GM23248 (cell line): ENCODE measurements around the gene DOCK10. TPM values are rescaled to one million over a fixed set of nuclear protein-coding genes. Genes with fewer than 3 reads are reported as not detected.
A peak's percentile ranks its signal among the peaks of the same experiment; 100 is the strongest.

Experiments
- DNase-seq: peaks from one replicate; pipeline ENCODE4 v3.0.0-alpha.2; 2015
- H2AFZ ChIP-seq: fragments of 200-600 bp; sonication (generic); 2 replicates; pipeline ENCODE4 v1.6.1; 2016; ENCODE audit warnings: antibody characterized with exemption
- H3F3A ChIP-seq: fragments of 200-600 bp; sonication (generic); 2 replicates; pipeline ENCODE4 v1.6.1; 2016; ENCODE audit warnings: mild to moderate bottlenecking, antibody characterized with exemption, mixed run types; ENCODE audit not compliant: insufficient read depth
- H3K27ac ChIP-seq: fragments of 200-600 bp; sonication (generic); 2 replicates; pipeline ENCODE4 v1.5.1; 2016; ENCODE audit warnings: mild to moderate bottlenecking
- H3K27me3 ChIP-seq: fragments of 200-600 bp; sonication (generic); replicated peaks from 2 replicates; pipeline ENCODE4 v1.6.1; 2016; ENCODE audit warnings: mild to moderate bottlenecking; ENCODE audit not compliant: insufficient read depth
- H3K36me3 ChIP-seq: fragments of 200-600 bp; sonication (generic); 2 replicates; pipeline ENCODE4 v1.6.1; 2016; ENCODE audit warnings: low read depth, mild to moderate bottlenecking
- H3K4me1 ChIP-seq: fragments of 200-600 bp; sonication (generic); 2 replicates; pipeline ENCODE4 v1.6.1; 2016; ENCODE audit warnings: mild to moderate bottlenecking; ENCODE audit not compliant: insufficient read depth
- H3K4me2 ChIP-seq: fragments of 200-600 bp; sonication (generic); one replicate; pipeline ENCODE4 v1.6.1; 2016; ENCODE audit warnings: mild to moderate bottlenecking; ENCODE audit not compliant: unreplicated experiment
- H3K4me3 ChIP-seq: fragments of 200-600 bp; sonication (generic); 2 replicates; pipeline ENCODE4 v1.5.1; 2016; ENCODE audit warnings: mild to moderate bottlenecking
- H3K79me2 ChIP-seq: fragments of 200-600 bp; sonication (generic); 2 replicates; pipeline ENCODE4 v1.6.1; 2016; ENCODE audit warnings: mild to moderate bottlenecking; ENCODE audit not compliant: insufficient read depth
- H3K9ac ChIP-seq: fragments of 200-600 bp; sonication (generic); 2 replicates; pipeline ENCODE4 v1.6.1; 2016; ENCODE audit warnings: mild to moderate bottlenecking
- H3K9me2 ChIP-seq: fragments of 200-600 bp; sonication (generic); 2 replicates; pipeline ENCODE4 v1.6.1; 2016; ENCODE audit warnings: mixed run types, mild to moderate bottlenecking, moderate library complexity; ENCODE audit not compliant: insufficient read depth
- H3K9me3 ChIP-seq: fragments of 200-600 bp; sonication (generic); one replicate; pipeline ENCODE4 v1.6.1; 2017; ENCODE audit warnings: low read depth
- H4K20me1 ChIP-seq: fragments of 200-600 bp; sonication (generic); 2 replicates; pipeline ENCODE4 v1.6.0; 2016; ENCODE audit not compliant: insufficient read depth
- EZH2 ChIP-seq: fragments of 200-600 bp; sonication (generic); IDR thresholded peaks from 2 replicates; pipeline ENCODE4 v1.6.1; 2018; ENCODE audit warnings: antibody characterized with exemption, mild to moderate bottlenecking; ENCODE audit not compliant: insufficient read depth, poor library complexity, severe bottlenecking
- EZH2phosphoT487 ChIP-seq: fragments of 200-600 bp; sonication (generic); IDR thresholded peaks from 2 replicates; pipeline ENCODE4 v1.6.1; 2018; ENCODE audit warnings: antibody characterized with exemption, moderate library complexity, mild to moderate bottlenecking, low read depth; ENCODE audit not compliant: insufficient read depth
- WGBS, 2 experiments: methylation state at CpG; one replicate each; pipeline ENCODE4 v1.1.6; 2015 to 2017; ENCODE audit warnings: low lambda C conversion rate in 2 of 2, low coverage in 1 of 2; ENCODE audit errors: missing lambda C conversion rate in 2 of 2; 5-methylcytosine and 5-hydroxymethylcytosine counted together
- in situ Hi-C: fragments of 300-500 bp; cut with MboI; formaldehyde crosslinking; loops from 2 replicates; pipeline ENCODE4 v1.15.0; 2020
- polyA plus RNA-seq: library from polyadenylated mRNA; unstranded; fragments of >200 nt; fragmentation: Nextera tagmentation; extraction: Ambion mirVana; gene quantifications from 2 replicates; pipeline ENCODE4 v1.2.1, GENCODE V29; 2016
- total RNA-seq: library from RNA; depleted of rRNA; stranded (reverse); fragments of >200 nt; shearing (Covaris generic); gene quantifications from 2 replicates; pipeline ENCODE4 v1.2.3, GENCODE V29; 2014

DOCK10 gene
- total and polyA plus RNA-seq, 2 experiments from 2014 or later: 8.5 to 19.2 TPM

GRCh38 chr2:224904381-224904780 is 137.9 kb downstream of the DOCK10 start:
- H3K4me1 ChIP-seq: peaks cover 17% of the 10 kb centered on the region
- peak overlapping the region; percentile 23 for H3K4me2 ChIP-seq
- no peak overlapping the region for H2AFZ ChIP-seq
- no peaks in the 10 kb centered on the region for H4K20me1 ChIP-seq
- H3K9ac ChIP-seq: no peak overlapping the region; the same call in 1 of the 2 replicates
- no peak overlapping the region for H3K4me3 ChIP-seq
- 0 out of 2 replicates have a peak overlapping the region, but pooled peaks have one; percentile 1 for H3K27ac ChIP-seq
- H3K27me3 ChIP-seq: no peaks in the 10 kb centered on the region
- H3K79me2 ChIP-seq: peaks cover 97% of the 10 kb centered on the region
- H3K9me3 ChIP-seq: no peaks in the 10 kb centered on the region
- H3K9me2 ChIP-seq: no peaks in the 10 kb centered on the region
- in situ Hi-C loops: loop anchor here (10.0 kb wide), 1 partner anchor 100 kb away; no protein-coding TSS in a partner anchor
- TF ChIP-seq EZH2 (no peak), EZH2phosphoT487 (no peak)
- H3K36me3 ChIP-seq: no peaks in the 10 kb centered on the region
- 25 to 28% methylated on average over 1 of the region's 1 CpG for WGBS, 2 experiments
- peaks cover 6% of the 10 kb centered on the region for H3F3A ChIP-seq
- DNase-seq: peak; percentile 63

DNA sequence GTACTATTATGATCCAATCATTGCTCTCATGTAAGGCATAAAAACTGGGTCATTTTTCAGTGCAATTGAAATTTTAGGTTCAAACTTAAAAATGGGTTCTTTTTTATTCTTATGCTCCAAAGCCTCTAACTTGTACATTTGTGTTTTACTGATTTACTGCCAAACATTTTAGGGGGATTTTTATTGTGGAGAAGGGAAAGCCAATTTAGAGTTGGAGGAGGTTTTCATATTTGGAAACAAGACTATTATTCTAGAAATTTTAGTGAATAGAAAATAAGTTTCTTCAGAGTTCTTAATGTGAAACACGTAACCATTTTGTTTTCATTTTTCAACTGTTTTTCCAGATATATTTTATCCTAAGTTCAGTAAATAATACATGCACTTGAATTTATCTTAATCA is 138.6 kb downstream of the DOCK10 start:
- no peak for DNase-seq
- Histone ChIP-seq H3K36me3 (no peaks in the 10 kb centered on the region), H4K20me1 (no peaks in the 10 kb centered on the region), H3K79me2 (peaks cover 95% of the 10 kb centered on the region), H3K9ac (no peak overlapping the region), H3K9me2 (no peaks in the 10 kb centered on the region), H3K27me3 (no peaks in the 10 kb centered on the region), H3K4me1 (peaks cover 12% of the 10 kb centered on the region), H2AFZ (no peak overlapping the region), H3K4me3 (no peak overlapping the region), H3K4me2 (no peak overlapping the region), H3F3A (peaks cover 6% of the 10 kb centered on the region), H3K9me3 (no peaks in the 10 kb centered on the region), H3K27ac (no peak overlapping the region)
- in situ Hi-C loops: loop anchor here (10.0 kb wide), 1 partner anchor 101 kb away; no protein-coding TSS in a partner anchor
- 94 to 100% methylated on average over 1 of the region's 1 CpG for WGBS, 2 experiments
- TF ChIP-seq EZH2phosphoT487 (no peak), EZH2 (no peak)

GRCh38 chr2:224901121-224901676 is 141.1 kb downstream of the DOCK10 start:
- WGBS, 2 experiments: 82 to 88% methylated on average over 4 of the region's 4 CpGs
- in situ Hi-C loops: loop anchor here (10.0 kb wide), 1 partner anchor 104 kb away; no protein-coding TSS in a partner anchor

GRCh38 chr2:224895377-224895776 is 146.9 kb downstream of the DOCK10 start:
- H3K9me3 ChIP-seq: no peaks in the 10 kb centered on the region
- no peaks in the 10 kb centered on the region for H3K27me3 ChIP-seq
- H3K4me1 ChIP-seq: no peaks in the 10 kb centered on the region
- no peaks in the 10 kb centered on the region for H4K20me1 ChIP-seq
- in situ Hi-C loops: loop anchor here (25.0 kb wide), 1 partner anchor 742 kb away; no protein-coding TSS in a partner anchor
- no peak overlapping the region for H3K4me3 ChIP-seq
- H2AFZ ChIP-seq: no peak overlapping the region
- DNase-seq: no peak
- H3K27ac ChIP-seq: no peak overlapping the region
- H3K36me3 ChIP-seq: 0 out of 2 replicates have a peak, but pooled peaks cover 5% of the 10 kb centered on the region
- TF ChIP-seq EZH2phosphoT487: no peak
- no peak for TF ChIP-seq EZH2
- H3K4me2 ChIP-seq: no peak overlapping the region
- 100% methylated on average over 1 of the region's 1 CpG for WGBS, 2 experiments
- no peak overlapping the region for H3K9ac ChIP-seq
- H3F3A ChIP-seq: peaks cover 7% of the 10 kb centered on the region; the same call in 1 of the 2 replicates
- no peaks in the 10 kb centered on the region for H3K9me2 ChIP-seq
- H3K79me2 ChIP-seq: peaks cover 40% of the 10 kb centered on the region

More at GRCh38 chr2:224901121-224901676, 141.1 kb downstream of the DOCK10 start:
- H3F3A ChIP-seq: peaks cover 6% of the 10 kb centered on the region
- no peak overlapping the region for H3K4me2 ChIP-seq
- peaks cover 84% of the 10 kb centered on the region for H3K79me2 ChIP-seq
- H3K4me1 ChIP-seq: peaks cover 12% of the 10 kb centered on the region
- H3K9ac ChIP-seq: no peak overlapping the region
- no peaks in the 10 kb centered on the region for H3K9me2 ChIP-seq
- TF ChIP-seq EZH2phosphoT487: no peak
- TF ChIP-seq EZH2: no peak
- H3K27me3 ChIP-seq: no peaks in the 10 kb centered on the region
- H3K36me3 ChIP-seq: no peaks in the 10 kb centered on the region
- H3K27ac ChIP-seq: no peak overlapping the region
- no peaks in the 10 kb centered on the region for H4K20me1 ChIP-seq
- no peak overlapping the region for H2AFZ ChIP-seq
- DNase-seq: no peak
- no peak overlapping the region for H3K4me3 ChIP-seq
- no peaks in the 10 kb centered on the region for H3K9me3 ChIP-seq
